SK-N-SH treated with all-trans-retinoic acid at 6 μM for 48 hours (cell line): ENCODE data around the gene LYRM9.

Experiments
- ARNTL ChIP-seq: fragments of 450-650 bp; formaldehyde crosslinking; IDR thresholded peaks from 2 replicates; pipeline ENCODE4 v1.5.0; 2020; ENCODE audit warnings: low read depth, mild to moderate bottlenecking, moderate library complexity, borderline replicate concordance
- CREB5 ChIP-seq: fragments of 250-450 bp; sonication (Bioruptor Pico); IDR thresholded peaks from 2 replicates; pipeline ENCODE4 v1.5.1; 2020; ENCODE audit warnings: low read depth, mild to moderate bottlenecking, moderate library complexity
- ISL1 ChIP-seq: fragments of 250-450 bp; sonication (Bioruptor Pico); IDR thresholded peaks from 2 replicates; pipeline ENCODE4 v2.1.2; 2022; ENCODE audit warnings: mild to moderate bottlenecking, moderate library complexity
- SNAI2 ChIP-seq: fragments of 250-450 bp; sonication (Bioruptor Pico); IDR thresholded peaks from 2 replicates; pipeline ENCODE4 v1.5.0; 2020; ENCODE audit warnings: mild to moderate bottlenecking, moderate library complexity
- ZFP3 ChIP-seq: fragments of 250-450 bp; sonication (Bioruptor Pico); IDR thresholded peaks from 2 replicates; pipeline ENCODE4 v1.5.0; 2020; ENCODE audit warnings: mild to moderate bottlenecking, moderate library complexity
- ZNF8 ChIP-seq: fragments of 450-650 bp; formaldehyde crosslinking; IDR thresholded peaks from 2 replicates; pipeline ENCODE4 v1.5.0; 2020; ENCODE audit warnings: mild to moderate bottlenecking, moderate library complexity
- TF ChIP-seq, protein P1 (sequence below): fragments of 250-450 bp; sonication (Bioruptor Pico); IDR thresholded peaks from 2 replicates; pipeline ENCODE4 v1.8.0; 2020; ENCODE audit warnings: mild to moderate bottlenecking, moderate library complexity, borderline replicate concordance

DNA sequence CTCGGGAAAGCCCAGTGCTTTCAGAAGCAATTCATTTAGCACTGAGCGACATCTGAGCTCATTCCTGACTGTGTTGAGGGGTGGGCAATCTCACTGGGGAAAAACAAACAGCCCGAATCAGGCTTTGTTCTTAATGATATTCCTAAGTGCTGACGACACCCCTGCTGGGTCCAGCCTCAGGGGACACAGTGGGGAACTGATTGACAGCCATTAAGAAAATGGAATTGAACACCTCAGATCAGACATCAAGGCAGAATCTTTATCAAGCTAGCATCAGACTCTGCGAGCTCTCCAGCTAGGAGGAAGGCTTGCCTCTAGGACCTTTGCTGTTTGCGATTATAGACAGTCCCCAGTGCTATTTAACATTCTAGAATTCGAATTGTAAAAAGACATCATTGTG is 22.5 kb upstream of the LYRM9 start:
- no peak for TF ChIP-seq ARNTL (CRISPR knock-in tag)
- TF ChIP-seq ZNF8 (CRISPR knock-in tag) = no peak
- TF ChIP-seq, protein P1, sequence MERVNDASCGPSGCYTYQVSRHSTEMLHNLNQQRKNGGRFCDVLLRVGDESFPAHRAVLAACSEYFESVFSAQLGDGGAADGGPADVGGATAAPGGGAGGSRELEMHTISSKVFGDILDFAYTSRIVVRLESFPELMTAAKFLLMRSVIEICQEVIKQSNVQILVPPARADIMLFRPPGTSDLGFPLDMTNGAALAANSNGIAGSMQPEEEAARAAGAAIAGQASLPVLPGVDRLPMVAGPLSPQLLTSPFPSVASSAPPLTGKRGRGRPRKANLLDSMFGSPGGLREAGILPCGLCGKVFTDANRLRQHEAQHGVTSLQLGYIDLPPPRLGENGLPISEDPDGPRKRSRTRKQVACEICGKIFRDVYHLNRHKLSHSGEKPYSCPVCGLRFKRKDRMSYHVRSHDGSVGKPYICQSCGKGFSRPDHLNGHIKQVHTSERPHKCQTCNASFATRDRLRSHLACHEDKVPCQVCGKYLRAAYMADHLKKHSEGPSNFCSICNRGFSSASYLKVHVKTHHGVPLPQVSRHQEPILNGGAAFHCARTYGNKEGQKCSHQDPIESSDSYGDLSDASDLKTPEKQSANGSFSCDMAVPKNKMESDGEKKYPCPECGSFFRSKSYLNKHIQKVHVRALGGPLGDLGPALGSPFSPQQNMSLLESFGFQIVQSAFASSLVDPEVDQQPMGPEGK (CRISPR knock-in tag) = no peak
- no peak for TF ChIP-seq CREB5 (CRISPR knock-in tag)
- no peak for TF ChIP-seq ISL1
- no peak for TF ChIP-seq ZFP3 (CRISPR knock-in tag)
- no peak for TF ChIP-seq SNAI2
